Spleen (tissue), 11 donors: ENCODE results near the gene CAPN11. TPM values are rescaled to one million over a fixed set of nuclear protein-coding genes. Genes with fewer than 3 reads are reported as not detected.

Source experiments
- DNase-seq: peaks from one replicate; pipeline ENCODE4 v3.0.0-alpha.2; 2020
- H3K27ac ChIP-seq, 8 donors: fragments of 200-600 bp; sonication (generic) in 7 of 8; 1 replicate in 4 of 8; 2 replicates in 4 of 8; pipeline versions ENCODE4 v1.5.0 to v1.8.0; 2016 to 2021; ENCODE audit warnings: inconsistent platforms in 4 of 8, mild to moderate bottlenecking in 4 of 8, moderate library complexity in 1 of 8
- H3K27me3 ChIP-seq, 7 donors: fragments of 200-600 bp; sonication (generic) in 6 of 7; replicated peaks in 1 of 7; 1 replicate in 4 of 7; 2 replicates in 3 of 7; pipeline versions ENCODE4 v1.5.0 to v1.8.0; 2016 to 2021; ENCODE audit warnings: inconsistent platforms in 3 of 7, mild to moderate bottlenecking in 1 of 7
- H3K36me3 ChIP-seq, 6 donors: fragments of 200-600 bp; sonication (generic) in 5 of 6; 1 replicate in 4 of 6; 2 replicates in 2 of 6; pipeline versions ENCODE4 v1.5.0 to v1.8.0; 2016 to 2021; ENCODE audit warnings: inconsistent platforms in 2 of 6
- H3K4me1 ChIP-seq, 6 donors: fragments of 200-600 bp; sonication (generic) in 5 of 6; 1 replicate in 3 of 6; 2 replicates in 3 of 6; pipeline versions ENCODE4 v1.5.0 to v1.8.0; 2016 to 2021; ENCODE audit warnings: inconsistent platforms in 3 of 6
- H3K4me3 ChIP-seq, 8 donors: fragments of 200-600 bp; sonication (generic) in 7 of 8; 1 replicate in 4 of 8; 2 replicates in 4 of 8; pipeline versions ENCODE4 v1.5.0 to v1.8.0; 2016 to 2021; ENCODE audit warnings: inconsistent platforms in 4 of 8, mild to moderate bottlenecking in 4 of 8, moderate library complexity in 2 of 8
- H3K9me3 ChIP-seq, 8 donors: fragments of 200-600 bp; sonication (generic) in 7 of 8; 1 replicate in 4 of 8; 2 replicates in 4 of 8; pipeline versions ENCODE4 v1.5.0 to v1.8.0; 2016 to 2021; ENCODE audit warnings: inconsistent platforms in 4 of 8
- CTCF ChIP-seq, 11 experiments: fragments of 200-600 bp in 7 of 11; fragments of 450-650 bp in 4 of 11; sonication (generic) in 4 of 11; IDR thresholded peaks in 8 of 11; conservative IDR thresholded peaks in 3 of 11; 1 replicate in 7 of 11; 2 replicates in 4 of 11; pipeline versions ENCODE4 v1.4.0 to v1.8.0; 2016 to 2021; ENCODE audit warnings: antibody characterized with exemption in 11 of 11, inconsistent platforms in 4 of 11, mild to moderate bottlenecking in 1 of 11
- POLR2A ChIP-seq, 3 donors: fragments of 450-650 bp; IDR thresholded peaks; one replicate each; pipeline ENCODE4 v1.5.1; 2017; ENCODE audit warnings: antibody characterized with exemption in 3 of 3, mild to moderate bottlenecking in 1 of 3
- POLR2AphosphoS5 ChIP-seq, 3 donors: sonication (generic); formaldehyde crosslinking; IDR thresholded peaks; one replicate each; pipeline ENCODE4 v1.5.1; 2017; ENCODE audit warnings: antibody characterized with exemption in 3 of 3
- WGBS, 5 donors: extraction: QIAGEN DNeasy Blood & Tissue Kit in 3 of 5; methylation state at CpG; one replicate each; pipeline versions ENCODE4 v1.1.5 to v1.1.7; 2013 to 2018; 5-methylcytosine and 5-hydroxymethylcytosine counted together
- intact Hi-C: fragments of 100-400 bp; cut with DNase I; formaldehyde crosslinking; loops from one replicate; pipeline ENCODE4 v1.15.0; 2023; ENCODE audit warnings: low total_unique reads
- polyA plus RNA-seq, 3 donors: library from polyadenylated mRNA; stranded (reverse); fragments of 200-250 nt; gene quantifications; one replicate each; pipeline ENCODE4 v1.2.1, GENCODE V29; 2013
- total RNA-seq, 7 donors: library from RNA; depleted of rRNA in 3 of 7; stranded (reverse); fragments of >200 nt in 3 of 7; fragmentation: NEBNext Ultra II Directional in 4 of 7; extraction: Animal tissue kit (Norgen Biotek cat#: 25700) in 4 of 7; gene quantifications; one replicate each; pipeline versions ENCODE4 v1.1.0 to v1.2.1, GENCODE V29; 2016 to 2021
- donor health status: healthy with polysubstance abuse.
- donor health status: DM: no; HTN: no; CAD: no; lungs with moderate emphysema.
- donor health status: DM: no; HTN: no; CAD: no.
- donor health status: Bipolar disorder and iron deficiency.
- donor health status: healthy.
- donor health status: DM: no; HTN: no; CAD: no.
- donor health status: DM: yes; HTN: yes; CAD: no.

CAPN11 gene
- total and polyA plus RNA-seq, 10 donors = 0.12 to 0.26 (median 0.17) TPM; not detected in 3

DNA sequence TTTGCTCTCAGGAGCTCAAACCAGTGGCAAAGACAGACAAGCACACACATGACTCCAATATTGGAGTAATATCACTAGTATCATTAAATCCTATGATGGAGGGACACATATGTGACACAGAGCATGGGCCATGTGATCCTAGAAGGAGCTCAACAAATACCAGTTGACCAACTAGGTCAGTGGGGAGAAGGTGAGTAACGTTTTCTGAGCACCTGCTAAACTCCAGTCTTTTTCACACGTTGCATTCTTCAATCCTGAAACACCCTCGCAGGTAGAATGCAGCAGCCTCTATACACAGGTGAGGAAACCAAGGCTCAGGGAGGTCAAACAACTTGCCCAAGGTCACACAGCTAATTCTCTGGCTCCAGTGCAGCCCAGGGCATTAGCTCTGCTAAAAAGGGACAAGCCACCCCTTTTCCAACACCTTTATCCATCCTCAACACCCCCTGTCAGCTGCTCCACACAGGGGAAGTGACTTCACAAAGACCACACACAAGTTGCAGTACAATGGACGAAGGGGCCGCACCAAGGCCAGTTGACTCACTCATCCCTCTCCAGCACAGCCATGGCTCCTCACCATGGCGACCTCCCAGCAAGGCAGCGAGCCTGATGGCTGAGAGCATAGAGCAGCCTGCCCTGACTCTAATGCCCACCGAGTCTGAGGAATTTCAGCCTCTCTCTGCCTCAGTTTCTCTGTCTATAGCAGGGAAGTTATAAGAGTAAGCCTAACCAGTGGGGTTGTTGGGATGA, 4.4 kb downstream of the CAPN11 start:
- Histone ChIP-seq H3K27me3 (peaks cover 0 to 22% (median 0%) of the 10 kb centered on the region in 7 donors), H3K27ac (no peak overlapping the region), H3K9me3 (no peaks in the 10 kb centered on the region), H3K4me1 (no peaks in the 10 kb centered on the region), H3K4me3 (no peak overlapping the region), H3K36me3 (no peaks in the 10 kb centered on the region)
- DNase-seq = no peak
- TF ChIP-seq POLR2AphosphoS5 (IDR thresholded peaks at IDR 0.05) (no peak), CTCF (IDR thresholded peaks at IDR 0.05 in 8 of 11, conservative IDR thresholded peaks at IDR 0.05 in 3 of 11) (no peak), POLR2A (IDR thresholded peaks at IDR 0.05) (no peak)
- 73 to 87% (median 77%) methylated on average over 8 of the region's 8 CpGs for WGBS, 5 donors
- intact Hi-C loops = no loop called here

- Histone ChIP-seq H3K27me3 (peaks cover 0 to 22% (median 0%) of the 10 kb centered on the region in 7 donors), H3K27ac (no peak overlapping the region), H3K9me3 (no peaks in the 10 kb centered on the region), H3K4me3 (no peak overlapping the region), H3K36me3 (no peaks in the 10 kb centered on the region), H3K4me1 (no peaks in the 10 kb centered on the region)
- intact Hi-C loops = no loop called here
- DNase-seq = no peak
- 72 to 80% (median 77%) methylated on average over 5 to 7 of the region's 7 CpGs for WGBS, 5 donors
- TF ChIP-seq POLR2AphosphoS5 (IDR thresholded peaks at IDR 0.05) (no peak), POLR2A (IDR thresholded peaks at IDR 0.05) (no peak), CTCF (IDR thresholded peaks at IDR 0.05 in 8 of 11, conservative IDR thresholded peaks at IDR 0.05 in 3 of 11) (no peak)
Measured at GRCh38 chr6:44166116-44166515, 7.5 kb downstream of the CAPN11 start.

DNA sequence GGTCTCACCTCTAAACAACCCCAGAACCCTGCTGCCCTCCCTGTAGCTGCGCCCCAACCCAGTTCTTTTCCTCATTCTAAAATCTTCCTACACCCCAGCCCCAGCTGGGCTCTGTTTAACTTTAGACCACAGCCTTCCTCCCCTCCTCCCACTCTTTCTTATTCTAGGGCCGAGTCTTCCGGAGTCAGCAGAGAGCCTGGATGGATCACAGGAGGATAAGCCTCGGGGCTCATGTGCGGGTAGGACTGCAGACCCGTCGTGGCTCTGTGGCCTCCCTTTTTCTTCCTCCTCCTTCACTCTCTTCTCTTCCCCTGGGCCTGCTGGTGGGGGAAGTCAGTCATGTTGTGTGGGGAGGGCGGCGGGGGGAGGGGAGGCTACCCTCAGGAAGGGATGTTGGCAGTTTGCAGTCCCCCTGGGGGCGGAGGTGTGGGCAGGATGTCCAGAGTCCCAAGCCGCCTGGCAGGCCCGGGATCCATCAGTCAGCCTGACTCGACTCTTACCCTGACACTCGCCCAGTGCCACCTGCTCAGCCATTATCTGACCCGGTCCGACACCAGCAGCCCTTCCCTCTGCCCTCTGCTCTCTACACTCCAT, 8.1 kb downstream of the CAPN11 start:
- WGBS, 5 donors = 26 to 38% (median 32%) methylated on average over 14 to 16 of the region's 16 CpGs
- Histone ChIP-seq H3K27ac (no peak overlapping the region), H3K4me3 (no peak overlapping the region), H3K4me1 (no peaks in the 10 kb centered on the region), H3K36me3 (no peaks in the 10 kb centered on the region), H3K9me3 (no peaks in the 10 kb centered on the region), H3K27me3 (peaks cover 0 to 22% (median 0%) of the 10 kb centered on the region in 7 donors)
- TF ChIP-seq POLR2AphosphoS5 (IDR thresholded peaks at IDR 0.05) (no peak), POLR2A (IDR thresholded peaks at IDR 0.05) (no peak), CTCF (IDR thresholded peaks at IDR 0.05 in 8 of 11, conservative IDR thresholded peaks at IDR 0.05 in 3 of 11) (no peak)
- intact Hi-C loops = no loop called here
- DNase-seq = no peak

- Histone ChIP-seq H3K4me1 (peaks cover 0 to 2% (median under 1%) of the 10 kb centered on the region in 6 donors), H3K9me3 (no peaks in the 10 kb centered on the region), H3K27ac (no peak overlapping the region), H3K27me3 (peaks cover 0 to 19% (median 0%) of the 10 kb centered on the region in 7 donors), H3K36me3 (no peaks in the 10 kb centered on the region), H3K4me3 (no peak overlapping the region)
- intact Hi-C loops = no loop called here
- TF ChIP-seq POLR2AphosphoS5 (IDR thresholded peaks at IDR 0.05) (no peak), CTCF (IDR thresholded peaks at IDR 0.05 in 8 of 11, conservative IDR thresholded peaks at IDR 0.05 in 3 of 11) (no peak), POLR2A (IDR thresholded peaks at IDR 0.05) (no peak)
- 92 to 100% (median 96%) methylated on average over 1 of the region's 1 CpG for WGBS, 5 donors
- DNase-seq = no peak
Measured at GRCh38 chr6:44167567-44167966, 8.9 kb downstream of the CAPN11 start.
